ENCODE data around the gene INHBA. TPM values are rescaled to one million over a fixed set of nuclear protein-coding genes. Genes with fewer than 3 reads are reported as not detected.

The INHBA gene
- total RNA-seq, 1 experiment from 2014 or later, result 0.28 TPM

- no peak for DNase-seq (ENCODE audit: low read depth, low spot score)
- no peaks in the 10 kb centered on the region for H3K4me1 ChIP-seq (ENCODE audit: control insufficient read depth, insufficient read depth, low read length)
- no TSS peak for BruUV-seq (replicated peaks)
- intact Hi-C loops (cut with micrococcal nuclease; ENCODE audit: unreplicated experiment), result no loop called here
- H3K27me3 ChIP-seq (ENCODE audit: control insufficient read depth, insufficient read depth, low read length), result no peaks in the 10 kb centered on the region
- in situ Hi-C loops (cut with HindIII; ENCODE audit: low pct_unique_long_range_greater_than_20kb, low sequenced_read_pairs), result no loop called here
- H3K27ac ChIP-seq (ENCODE audit: low read length), result no peak overlapping the region
- no peaks in the 10 kb centered on the region for H3K9me3 ChIP-seq (ENCODE audit: control insufficient read depth, insufficient read depth, low read depth, low read length)
- no peak for ATAC-seq
- ChIA-PET CTCF (no interaction called here), POLR2A (no interaction called here)
- H3K4me3 ChIP-seq (ENCODE audit: low read depth in 2 of 2, low read length in 2 of 2), result no peak overlapping the region
- H3K36me3 ChIP-seq (ENCODE audit: control insufficient read depth, insufficient read depth, low read length), result no peaks in the 10 kb centered on the region
- TF ChIP-seq CTCF (IDR thresholded peaks at IDR 0.05), result no peak
- no peak for TF ChIP-seq POLR2AphosphoS5 (IDR thresholded peaks at IDR 0.05; ENCODE audit: low read depth, low read length)
- TF ChIP-seq TCF7L2 (IDR thresholded peaks at IDR 0.05; ENCODE audit: low read depth, low read length), result no peak
- no peak for TF ChIP-seq SIN3A (IDR thresholded peaks at IDR 0.05; ENCODE audit: borderline replicate concordance, insufficient read depth, low read depth, low read length)
- no peak for TF ChIP-seq REST (IDR thresholded peaks at IDR 0.05; ENCODE audit: insufficient read depth in 1 of 2, low read depth in 2 of 2, low read length in 1 of 2)
These were observed 65.8 kb downstream of the INHBA start for GRCh38 chr7:41637049-41637448.

Measured in Panc1 (cell line).